PC-3 (cell line): ENCODE results near the gene HRH2. TPM values are rescaled to one million over a fixed set of nuclear protein-coding genes. Genes with fewer than 3 reads are reported as not detected.

Experiments used
- ATAC-seq: fragments of 200-7000 bp; cut with Tn5 transposase; 2 replicates; pipeline ENCODE4 v1.9.1; 2020; ENCODE audit warnings: mild to moderate bottlenecking, moderate library complexity
- BruUV-seq: library from RNA; stranded (reverse); fragments of 400-500 nt; replicated peaks from 2 replicates; lab custom pipeline; 2021; lab: Mats Ljungman, UMichigan
- CTCF ChIA-PET: fragments of 300-600 bp; sonication (Branson Sonifier 250); formaldehyde crosslinking; loops from one replicate; lab custom pipeline; 2022; ENCODE audit warnings: antibody characterized with exemption; lab: Charles Lee
- POLR2A ChIA-PET: fragments of 300-600 bp; sonication (Branson Sonifier 250); formaldehyde crosslinking; loops from one replicate; lab custom pipeline; 2022; ENCODE audit warnings: antibody characterized with exemption; ENCODE audit not compliant: unreplicated experiment; lab: Charles Lee
- DNase-seq: peaks from one replicate; pipeline ENCODE4 v3.0.0-alpha.2; 2015
- H2AFZ ChIP-seq: fragments of 300-600 bp; sonication (generic); 2 replicates; pipeline ENCODE4 v1.6.0; 2016; ENCODE audit warnings: antibody characterized with exemption, low read length
- H3F3A ChIP-seq: fragments of 300-600 bp; sonication (generic); one replicate; pipeline ENCODE4 v1.6.0; 2017; ENCODE audit warnings: antibody characterized with exemption, low read length, control low read depth, mild to moderate bottlenecking; ENCODE audit not compliant: unreplicated experiment
- H3K27ac ChIP-seq: fragments of 300-600 bp; sonication (generic); 2 replicates; pipeline ENCODE4 v1.5.1; 2016; ENCODE audit warnings: mild to moderate bottlenecking, low read length
- H3K27me3 ChIP-seq: fragments of 300-600 bp; sonication (generic); 2 replicates; pipeline ENCODE4 v1.6.1; 2016; ENCODE audit warnings: low read length, mixed read lengths
- H3K36me3 ChIP-seq: fragments of 300-600 bp; sonication (generic); 2 replicates; pipeline ENCODE4 v1.6.1; 2016; ENCODE audit warnings: low read depth, mixed run types, low read length, mixed read lengths
- H3K4me1 ChIP-seq: fragments of 300-600 bp; sonication (generic); 2 replicates; pipeline ENCODE4 v1.5.1; 2016; ENCODE audit warnings: low read length; ENCODE audit not compliant: insufficient read depth
- H3K4me2 ChIP-seq: fragments of 300-600 bp; sonication (generic); 2 replicates; pipeline ENCODE4 v1.6.0; 2016; ENCODE audit warnings: low read length
- H3K4me3 ChIP-seq: fragments of 300-600 bp; sonication (generic); 2 replicates; pipeline ENCODE4 v1.5.1; 2016; ENCODE audit warnings: mild to moderate bottlenecking, low read length, mixed read lengths
- H3K79me2 ChIP-seq: fragments of 300-600 bp; sonication (generic); 2 replicates; pipeline ENCODE4 v1.6.1; 2017; ENCODE audit warnings: low read length, mixed read lengths
- H3K9ac ChIP-seq: fragments of 300-600 bp; sonication (generic); 2 replicates; pipeline ENCODE4 v1.6.0; 2016; ENCODE audit warnings: mild to moderate bottlenecking, low read length
- H3K9me2 ChIP-seq: fragments of 300-600 bp; sonication (generic); replicated peaks from 2 replicates; pipeline ENCODE4 v1.6.1; 2016; ENCODE audit warnings: mixed run types, low read length, mixed read lengths
- H3K9me3 ChIP-seq: fragments of 300-600 bp; sonication (generic); 2 replicates; pipeline ENCODE4 v1.6.1; 2016; ENCODE audit warnings: low read length, mixed read lengths
- H4K20me1 ChIP-seq: fragments of 300-600 bp; sonication (generic); 2 replicates; pipeline ENCODE4 v1.6.1; 2016; ENCODE audit warnings: low read length, mixed read lengths
- CTCF ChIP-seq: fragments of 300-600 bp; sonication (generic); conservative IDR thresholded peaks from 2 replicates; pipeline ENCODE4 v1.5.1; 2017; ENCODE audit warnings: antibody characterized with exemption, low read depth, mild to moderate bottlenecking, low read length
- EZH2 ChIP-seq: fragments of 300-600 bp; sonication (generic); IDR thresholded peaks from one replicate; pipeline ENCODE4 v1.6.1; 2017; ENCODE audit warnings: antibody characterized with exemption, mild to moderate bottlenecking, low read length; ENCODE audit not compliant: unreplicated experiment
- EZH2phosphoT487 ChIP-seq: fragments of 300-600 bp; sonication (generic); IDR thresholded peaks from 2 replicates; pipeline ENCODE4 v1.6.1; 2018; ENCODE audit warnings: mild to moderate bottlenecking, antibody characterized with exemption, low read length, borderline replicate concordance
- intact Hi-C: fragments of 100-400 bp; cut with micrococcal nuclease; formaldehyde crosslinking; loops from 2 replicates; pipeline ENCODE4 v1.9.0; 2023
- total RNA-seq: library from RNA; depleted of rRNA; stranded (reverse); fragments of >200 nt; gene quantifications from 2 replicates; pipeline ENCODE4 v1.2.3, GENCODE V29; 2014

The HRH2 gene
- total RNA-seq, 1 experiment from 2014 or later = not detected

DNA sequence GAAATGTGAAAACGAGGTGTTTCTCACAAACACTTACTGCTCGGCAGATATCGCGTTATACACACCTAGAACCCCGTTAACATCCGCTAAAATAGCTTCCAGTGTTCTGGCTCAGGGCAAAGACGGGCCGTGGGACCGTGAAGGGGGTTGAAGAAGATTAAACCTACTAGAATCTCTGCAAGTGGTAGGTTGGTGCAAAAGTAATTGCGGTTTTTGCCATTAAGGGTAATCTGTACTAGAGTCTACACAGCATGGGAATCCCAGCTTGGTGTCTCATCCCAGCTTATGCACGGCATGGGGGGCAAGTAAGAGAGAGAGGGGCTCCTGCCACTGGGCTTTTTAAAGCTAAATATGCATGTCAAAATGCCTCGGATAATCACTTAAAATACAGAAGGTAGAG lies 43.9 kb downstream of the HRH2 start:
- intact Hi-C loops = no loop called here
- DNase-seq = no peak
- no peaks in the 10 kb centered on the region for H4K20me1 ChIP-seq
- H3K4me3 ChIP-seq = no peak overlapping the region
- H3K79me2 ChIP-seq = no peaks in the 10 kb centered on the region
- H3K9me2 ChIP-seq = no peaks in the 10 kb centered on the region
- no TSS peak for BruUV-seq
- H3K27ac ChIP-seq = no peak overlapping the region
- no peaks in the 10 kb centered on the region for H3F3A ChIP-seq
- ATAC-seq = no peak
- no peaks in the 10 kb centered on the region for H3K4me1 ChIP-seq
- H3K9me3 ChIP-seq = no peaks in the 10 kb centered on the region
- no peak overlapping the region for H3K4me2 ChIP-seq
- no peaks in the 10 kb centered on the region for H3K36me3 ChIP-seq
- ChIA-PET POLR2A (no interaction called here), CTCF (interaction anchor here (1.0 kb wide), 1 partner anchor 168 kb away, joined by 5 read pairs; no protein-coding TSS in a partner anchor)
- peaks cover 49% of the 10 kb centered on the region for H3K27me3 ChIP-seq
- TF ChIP-seq CTCF (no peak), EZH2 (no peak), EZH2phosphoT487 (no peak)
- H2AFZ ChIP-seq = no peak overlapping the region
- H3K9ac ChIP-seq = no peak overlapping the region

- no peak overlapping the region for H3K27ac ChIP-seq
- H3K9me3 ChIP-seq = no peaks in the 10 kb centered on the region
- no peaks in the 10 kb centered on the region for H3K36me3 ChIP-seq
- DNase-seq (no peak), ATAC-seq (no peak)
- ChIA-PET CTCF (interaction anchor here (1.0 kb wide), 1 partner anchor 24 kb away, joined by 3 read pairs; no protein-coding TSS in a partner anchor), POLR2A (no interaction called here)
- BruUV-seq = no TSS peak
- H3K4me3 ChIP-seq = no peak overlapping the region
- peaks cover 73% of the 10 kb centered on the region for H3K27me3 ChIP-seq
- no peak overlapping the region for H3K9ac ChIP-seq
- no peaks in the 10 kb centered on the region for H3K79me2 ChIP-seq
- no peaks in the 10 kb centered on the region for H3F3A ChIP-seq
- no peaks in the 10 kb centered on the region for H4K20me1 ChIP-seq
- H3K4me1 ChIP-seq = no peaks in the 10 kb centered on the region
- H3K4me2 ChIP-seq = no peak overlapping the region
- H3K9me2 ChIP-seq = no peaks in the 10 kb centered on the region
- no peak for TF ChIP-seq EZH2
- TF ChIP-seq CTCF = no peak
- H2AFZ ChIP-seq = no peak overlapping the region
- intact Hi-C loops = no loop called here
Observed at GRCh38 chr5:175706499-175706898, 48.6 kb downstream of the HRH2 start.

DNA sequence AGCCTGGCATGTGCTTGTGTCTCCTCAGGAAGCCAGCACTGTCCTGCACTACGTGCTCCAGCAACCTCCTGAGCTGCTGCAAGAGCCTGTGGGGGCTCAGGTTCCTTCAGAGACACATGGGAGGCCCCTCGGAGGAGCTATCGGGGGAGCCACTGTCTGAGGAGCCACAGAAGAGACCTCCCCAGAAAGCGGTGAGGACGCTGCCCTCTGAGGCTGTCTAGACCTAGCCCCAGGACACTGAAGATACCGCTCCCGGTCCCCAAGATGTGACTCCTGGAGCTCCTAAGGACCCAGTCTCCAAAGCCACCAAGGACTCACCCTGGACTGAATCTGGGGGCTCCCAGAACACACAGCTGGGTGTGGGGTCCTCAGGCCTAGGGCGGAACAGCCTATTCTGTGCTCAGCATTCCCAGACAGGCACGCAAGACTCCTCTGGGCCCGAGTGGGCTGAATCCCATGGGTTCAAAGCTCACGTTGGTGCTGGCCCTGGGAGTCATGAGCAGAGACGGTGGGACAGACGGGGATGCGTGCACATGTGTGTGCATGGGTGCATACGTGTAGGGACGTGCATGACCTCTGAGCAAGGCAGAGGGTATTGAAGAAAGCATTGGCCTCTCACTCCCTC lies 50.0 kb downstream of the HRH2 start:
- ATAC-seq = no peak
- no peaks in the 10 kb centered on the region for H3F3A ChIP-seq
- H3K27me3 ChIP-seq = peaks cover 79% of the 10 kb centered on the region

More for the DNA sequence above, 50.0 kb downstream of the HRH2 start:
- CTCF ChIA-PET = no interaction called here
- Histone ChIP-seq H3K36me3 (no peaks in the 10 kb centered on the region), H3K27ac (no peak overlapping the region), H3K9me2 (no peaks in the 10 kb centered on the region), H3K9me3 (no peaks in the 10 kb centered on the region), H3K9ac (no peak overlapping the region), H4K20me1 (no peaks in the 10 kb centered on the region), H2AFZ (no peak overlapping the region), H3K4me2 (no peak overlapping the region), H3K79me2 (no peaks in the 10 kb centered on the region), H3K4me3 (no peak overlapping the region), H3K4me1 (no peaks in the 10 kb centered on the region)
- no peak for TF ChIP-seq CTCF
- no peak for TF ChIP-seq EZH2
- TF ChIP-seq EZH2phosphoT487 = no peak
- BruUV-seq = no TSS peak
- intact Hi-C loops = no loop called here
- POLR2A ChIA-PET = no interaction called here
- no peak for DNase-seq
